A673 (cell line): Measurements from ENCODE around the gene ZNF107. TPM values are rescaled to one million over a fixed set of nuclear protein-coding genes. Genes with fewer than 3 reads are reported as not detected.

ENCODE experiments used
- BruUV-seq: library from RNA; stranded (reverse); fragments of 400-500 nt; replicated peaks from 2 replicates; lab custom pipeline; 2021; lab: Mats Ljungman, UMichigan
- CTCF ChIA-PET: fragments of 300-600 bp; sonication (Branson Sonifier 250); formaldehyde crosslinking; loops from one replicate; lab custom pipeline; 2022; ENCODE audit warnings: antibody characterized with exemption; lab: Charles Lee
- POLR2A ChIA-PET: fragments of 300-600 bp; sonication (Branson Sonifier 250); formaldehyde crosslinking; loops from one replicate; lab custom pipeline; 2022; ENCODE audit warnings: antibody characterized with exemption; ENCODE audit not compliant: low non-redundant PET; lab: Charles Lee
- DNase-seq: peaks from one replicate; pipeline ENCODE4 v3.0.0-alpha.2; 2015; ENCODE audit warnings: low spot score
- H3K27ac ChIP-seq: fragments of 200-600 bp; sonication (generic); 2 replicates; pipeline ENCODE4 v1.5.1; 2016; ENCODE audit warnings: mixed run types, low read depth, mild to moderate bottlenecking, mixed read lengths, antibody characterized with exemption, low read length; ENCODE audit not compliant: poor library complexity, severe bottlenecking
- H3K27me3 ChIP-seq: fragments of 200-600 bp; sonication (generic); replicated peaks from 2 replicates; pipeline ENCODE4 v1.6.1; 2017; ENCODE audit warnings: mixed run types, low read depth, mild to moderate bottlenecking, mixed read lengths, antibody characterized with exemption, low read length; ENCODE audit not compliant: insufficient read depth, poor library complexity
- H3K36me3 ChIP-seq: fragments of 200-600 bp; sonication (generic); 2 replicates; pipeline ENCODE4 v1.6.1; 2016; ENCODE audit warnings: mixed run types, mild to moderate bottlenecking, mixed read lengths, antibody characterized with exemption, low read length; ENCODE audit not compliant: insufficient read depth, poor library complexity, severe bottlenecking
- H3K4me1 ChIP-seq: fragments of 200-600 bp; sonication (generic); 2 replicates; pipeline ENCODE4 v1.6.1; 2017; ENCODE audit warnings: mixed run types, mild to moderate bottlenecking, mixed read lengths, antibody characterized with exemption, low read length; ENCODE audit not compliant: insufficient read depth, poor library complexity, severe bottlenecking
- H3K4me3 ChIP-seq: fragments of 200-600 bp; sonication (generic); 2 replicates; pipeline ENCODE4 v1.5.1; 2016; ENCODE audit warnings: low read depth, mixed run types, mild to moderate bottlenecking, mixed read lengths, low read length; ENCODE audit not compliant: poor library complexity, severe bottlenecking
- H3K9me3 ChIP-seq: fragments of 200-600 bp; sonication (generic); 2 replicates; pipeline ENCODE4 v1.6.1; 2016; ENCODE audit warnings: mixed run types, low read depth, mild to moderate bottlenecking, mixed read lengths, antibody characterized with exemption, low read length; ENCODE audit not compliant: poor library complexity, severe bottlenecking
- EZH2 ChIP-seq: fragments of 200-600 bp; sonication (generic); IDR thresholded peaks from 2 replicates; pipeline ENCODE4 v1.6.1; 2017; ENCODE audit warnings: borderline replicate concordance, low read depth, mild to moderate bottlenecking, mixed read lengths, antibody characterized with exemption, low read length; ENCODE audit not compliant: poor library complexity, severe bottlenecking
- intact Hi-C: fragments of 100-400 bp; cut with micrococcal nuclease; formaldehyde crosslinking; loops from one replicate; pipeline ENCODE4 v1.10.0; 2022; ENCODE audit not compliant: unreplicated experiment
- total RNA-seq: library from RNA; stranded (reverse); gene quantifications from 2 replicates; pipeline ENCODE4 v1.2.3, GENCODE V29; 2021
- TF ChIP-seq, protein P1 (sequence below): fragments of 300-800, 200-600 bp; sonication (generic); conservative IDR thresholded peaks from 2 replicates; pipeline ENCODE4 v1.5.1; 2017; ENCODE audit warnings: low read depth, mild to moderate bottlenecking, antibody characterized with exemption, low read length, moderate library complexity, mixed read lengths

Gene ZNF107
- total RNA-seq, 1 experiment from 2014 or later, result 8.3 TPM

GRCh38 chr7:64626557-64626956 is 39.4 kb upstream of the ZNF107 start:
- no peak overlapping the region for H3K4me3 ChIP-seq
- H3K9me3 ChIP-seq, result peaks cover 4% of the 10 kb centered on the region
- no peak for TF ChIP-seq EZH2
- intact Hi-C loops, result no loop called here
- POLR2A ChIA-PET, result no interaction called here
- H3K36me3 ChIP-seq, result no peaks in the 10 kb centered on the region
- BruUV-seq, result no TSS peak
- DNase-seq, result no peak
- CTCF ChIA-PET, result no interaction called here
- no peak overlapping the region for H3K27ac ChIP-seq
- H3K27me3 ChIP-seq, result no peaks in the 10 kb centered on the region
- no peaks in the 10 kb centered on the region for H3K4me1 ChIP-seq

- H3K27ac ChIP-seq, result no peak overlapping the region
- TF ChIP-seq, protein P1, sequence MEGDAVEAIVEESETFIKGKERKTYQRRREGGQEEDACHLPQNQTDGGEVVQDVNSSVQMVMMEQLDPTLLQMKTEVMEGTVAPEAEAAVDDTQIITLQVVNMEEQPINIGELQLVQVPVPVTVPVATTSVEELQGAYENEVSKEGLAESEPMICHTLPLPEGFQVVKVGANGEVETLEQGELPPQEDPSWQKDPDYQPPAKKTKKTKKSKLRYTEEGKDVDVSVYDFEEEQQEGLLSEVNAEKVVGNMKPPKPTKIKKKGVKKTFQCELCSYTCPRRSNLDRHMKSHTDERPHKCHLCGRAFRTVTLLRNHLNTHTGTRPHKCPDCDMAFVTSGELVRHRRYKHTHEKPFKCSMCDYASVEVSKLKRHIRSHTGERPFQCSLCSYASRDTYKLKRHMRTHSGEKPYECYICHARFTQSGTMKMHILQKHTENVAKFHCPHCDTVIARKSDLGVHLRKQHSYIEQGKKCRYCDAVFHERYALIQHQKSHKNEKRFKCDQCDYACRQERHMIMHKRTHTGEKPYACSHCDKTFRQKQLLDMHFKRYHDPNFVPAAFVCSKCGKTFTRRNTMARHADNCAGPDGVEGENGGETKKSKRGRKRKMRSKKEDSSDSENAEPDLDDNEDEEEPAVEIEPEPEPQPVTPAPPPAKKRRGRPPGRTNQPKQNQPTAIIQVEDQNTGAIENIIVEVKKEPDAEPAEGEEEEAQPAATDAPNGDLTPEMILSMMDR, result no peak
- TF ChIP-seq EZH2, result no peak
- H3K4me1 ChIP-seq, result no peaks in the 10 kb centered on the region
- POLR2A ChIA-PET, result no interaction called here
- H3K27me3 ChIP-seq, result no peaks in the 10 kb centered on the region
- H3K36me3 ChIP-seq, result no peaks in the 10 kb centered on the region
- no TSS peak for BruUV-seq
- no peak for DNase-seq
- H3K9me3 ChIP-seq, result peaks cover 4% of the 10 kb centered on the region
- no peak overlapping the region for H3K4me3 ChIP-seq
- CTCF ChIA-PET, result no interaction called here
- intact Hi-C loops, result no loop called here
Measured at GRCh38 chr7:64628192-64628591, 37.7 kb upstream of the ZNF107 start.

DNA sequence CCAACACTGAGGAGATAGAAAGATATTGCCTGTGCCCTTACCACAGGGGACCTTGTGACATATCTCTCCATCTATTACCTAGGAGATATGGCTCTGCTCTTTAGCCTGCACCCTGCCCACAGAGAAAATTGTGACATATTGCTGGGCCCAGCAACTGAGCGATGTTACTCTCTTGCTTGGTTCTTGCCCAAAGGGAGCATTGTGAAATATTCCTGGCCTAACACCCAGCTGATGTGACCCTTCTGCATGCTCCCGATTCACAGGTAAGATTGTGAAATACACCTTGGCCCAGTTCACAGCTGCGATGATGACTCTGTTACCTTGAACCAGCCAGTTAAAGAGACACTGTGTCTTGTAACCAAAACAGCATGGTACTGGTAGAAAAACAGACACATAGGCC is 37.2 kb upstream of the ZNF107 start:
- peaks cover 1% of the 10 kb centered on the region for H3K9me3 ChIP-seq
- no peaks in the 10 kb centered on the region for H3K27me3 ChIP-seq
- no peak for DNase-seq
- H3K4me1 ChIP-seq, result no peaks in the 10 kb centered on the region
- ChIA-PET POLR2A (no interaction called here), CTCF (no interaction called here)
- H3K36me3 ChIP-seq, result no peaks in the 10 kb centered on the region
- intact Hi-C loops, result no loop called here
- no peak overlapping the region for H3K4me3 ChIP-seq
- no peak overlapping the region for H3K27ac ChIP-seq
- no TSS peak for BruUV-seq
- TF ChIP-seq, protein P1, result no peak
- no peak for TF ChIP-seq EZH2

DNA sequence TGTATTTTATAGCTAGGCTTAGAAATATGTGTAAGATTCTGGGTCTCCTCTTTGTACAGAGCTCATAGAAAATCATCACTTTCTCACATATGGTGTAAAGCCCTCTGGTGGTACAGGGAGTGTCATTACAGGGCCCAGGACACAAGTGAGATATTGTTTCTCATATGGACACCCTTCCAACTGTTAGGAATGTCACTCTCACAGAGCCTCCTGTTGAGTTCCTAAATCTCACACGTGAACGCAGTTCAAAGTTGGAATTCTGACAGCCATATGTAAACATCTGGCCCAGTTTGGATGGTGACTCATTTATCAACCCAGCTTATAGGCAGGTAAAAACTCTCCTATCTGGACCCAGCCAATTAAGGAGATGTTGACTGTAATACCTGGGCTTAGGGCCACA is 35.4 kb upstream of the ZNF107 start:
- TF ChIP-seq, protein P1, result peak; percentile 40; the same call in 1 of the 2 replicates
- TF ChIP-seq EZH2, result no peak
- H3K36me3 ChIP-seq, result no peaks in the 10 kb centered on the region
- H3K9me3 ChIP-seq, result no peaks in the 10 kb centered on the region
- intact Hi-C loops, result no loop called here
- H3K4me1 ChIP-seq, result no peaks in the 10 kb centered on the region
- H3K27me3 ChIP-seq, result no peaks in the 10 kb centered on the region
- DNase-seq, result peak; percentile 28
- ChIA-PET CTCF (no interaction called here), POLR2A (no interaction called here)
- BruUV-seq, result no TSS peak
- no peak overlapping the region for H3K4me3 ChIP-seq
- no peak overlapping the region for H3K27ac ChIP-seq
